ENCODE results near the gene CLDN2.

The CLDN2 gene

DNA sequence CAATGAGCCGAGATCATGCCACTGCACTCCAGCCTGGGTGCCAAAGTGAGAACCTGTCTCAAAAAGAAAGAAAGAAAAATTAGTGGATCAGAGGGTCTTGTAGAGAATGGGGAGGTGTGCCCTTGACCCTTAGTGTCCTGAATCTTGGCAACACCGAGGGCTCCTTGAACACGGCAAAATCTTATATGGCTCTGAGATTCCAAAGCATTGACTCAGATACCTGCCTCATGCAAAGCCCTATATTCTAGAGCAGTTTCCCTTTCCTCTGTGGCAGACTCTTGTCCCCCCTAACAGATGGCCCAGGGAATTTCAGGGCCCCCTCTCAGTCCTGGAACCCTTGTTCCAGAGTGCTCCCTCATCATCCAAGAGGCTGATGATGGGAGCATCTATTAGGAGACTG lies 6.8 kb downstream of the CLDN2 start:
- no peak for DNase-seq

DNA sequence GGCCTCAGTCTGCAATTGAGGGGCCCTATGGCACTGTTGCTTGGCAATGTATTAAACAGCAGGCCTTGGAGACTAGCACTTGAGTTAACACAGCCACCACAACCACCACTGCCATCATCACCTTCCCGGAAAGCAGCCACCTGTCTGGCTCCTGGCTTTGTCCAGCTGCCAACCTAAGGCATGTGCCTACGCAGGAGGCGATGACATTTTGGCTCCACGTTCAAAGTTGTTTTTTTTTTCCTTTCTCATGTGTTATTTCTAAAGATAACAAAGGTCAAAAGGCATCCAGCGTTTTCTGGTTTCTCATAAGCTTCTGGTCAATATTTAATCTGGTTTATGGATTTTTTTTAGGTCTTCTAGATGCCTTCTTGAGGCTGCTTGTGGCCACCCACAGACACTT lies 7.5 kb downstream of the CLDN2 start:
- no peak for DNase-seq

DNA sequence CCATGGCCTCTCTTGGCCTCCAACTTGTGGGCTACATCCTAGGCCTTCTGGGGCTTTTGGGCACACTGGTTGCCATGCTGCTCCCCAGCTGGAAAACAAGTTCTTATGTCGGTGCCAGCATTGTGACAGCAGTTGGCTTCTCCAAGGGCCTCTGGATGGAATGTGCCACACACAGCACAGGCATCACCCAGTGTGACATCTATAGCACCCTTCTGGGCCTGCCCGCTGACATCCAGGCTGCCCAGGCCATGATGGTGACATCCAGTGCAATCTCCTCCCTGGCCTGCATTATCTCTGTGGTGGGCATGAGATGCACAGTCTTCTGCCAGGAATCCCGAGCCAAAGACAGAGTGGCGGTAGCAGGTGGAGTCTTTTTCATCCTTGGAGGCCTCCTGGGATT lies 8.0 kb downstream of the CLDN2 start:
- DNase-seq: no peak

DNA sequence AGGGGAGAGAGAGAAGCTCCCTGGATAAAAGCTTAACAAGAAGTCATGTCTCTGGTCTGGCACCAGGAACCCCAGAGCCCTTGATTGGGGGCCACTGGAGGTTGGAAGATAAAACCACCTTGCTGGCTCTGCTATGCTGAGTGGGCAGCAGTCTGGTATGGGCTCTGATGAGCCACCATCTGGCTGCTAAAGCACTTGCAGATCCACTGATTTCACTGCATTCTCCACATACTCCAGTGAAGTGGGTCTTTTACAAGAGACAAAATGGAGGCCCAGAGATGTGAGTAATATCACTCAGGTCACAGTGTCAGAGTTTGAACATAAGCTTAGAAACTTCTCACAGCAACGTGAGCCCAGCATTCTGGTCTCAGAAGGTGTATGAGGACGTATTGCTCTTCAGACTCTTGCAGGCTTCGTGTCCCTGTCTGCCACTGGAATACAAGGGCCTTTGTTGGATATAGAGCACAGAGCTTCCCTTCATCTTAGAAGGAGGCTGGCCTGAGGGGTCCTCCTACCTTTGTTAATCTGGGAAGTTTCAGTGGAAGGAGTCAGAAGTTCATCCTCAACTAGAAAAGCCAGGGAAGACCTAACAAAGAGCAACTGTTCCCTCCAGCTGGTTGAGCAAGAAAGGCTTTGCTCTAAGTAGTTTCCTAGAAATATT lies 11.8 kb downstream of the CLDN2 start:
- DNase-seq: no peak

DNA sequence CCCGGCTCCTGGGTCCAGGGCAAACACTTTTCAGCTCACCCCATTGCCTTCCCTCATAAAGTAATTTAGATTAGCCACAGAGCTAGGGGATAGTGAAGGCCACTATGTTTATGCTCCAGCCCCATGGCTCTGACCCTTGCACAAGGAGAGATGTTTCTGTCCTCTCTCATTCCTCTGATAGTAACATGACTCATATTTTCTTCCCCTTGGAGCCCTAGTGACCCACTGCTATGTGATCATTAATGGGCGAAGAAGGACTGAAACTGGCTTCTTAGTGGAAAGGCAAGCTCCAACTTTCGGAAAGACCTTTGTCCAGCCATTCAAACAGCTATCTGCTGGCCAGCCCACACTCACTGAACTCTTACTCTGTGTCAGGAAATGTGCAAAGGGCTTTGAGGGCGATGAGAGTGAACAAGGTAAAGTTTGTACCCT lies 12.3 kb downstream of the CLDN2 start:
- DNase-seq: no peak

DNA sequence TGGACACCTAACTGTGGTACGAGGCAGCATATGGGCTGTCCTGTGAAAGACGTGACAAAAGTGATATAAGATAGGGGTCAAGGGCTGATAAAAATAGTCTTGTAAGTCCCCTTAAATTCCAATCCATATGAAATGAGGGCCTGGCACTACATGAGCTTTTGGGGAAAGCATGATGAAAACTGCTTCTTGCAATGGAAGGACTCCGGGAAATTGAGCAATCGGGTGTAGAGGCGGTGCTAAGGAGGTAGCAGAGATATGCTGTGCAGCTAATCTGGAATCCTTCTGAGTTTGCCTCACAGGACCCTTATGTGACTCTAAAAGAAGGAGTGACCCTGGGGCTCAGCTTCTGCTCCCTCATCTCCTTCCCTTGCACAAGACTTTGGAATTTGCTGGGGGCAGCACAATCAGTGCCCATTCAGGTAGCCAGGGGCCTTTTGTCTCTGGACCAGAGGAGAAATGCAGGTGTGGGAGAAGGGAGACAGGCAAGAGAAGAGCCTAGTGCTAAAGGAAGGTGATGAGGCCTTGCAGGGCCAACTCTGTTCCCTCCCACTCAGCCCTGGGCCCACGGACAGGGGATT lies 12.8 kb downstream of the CLDN2 start:
- DNase-seq: no peak

DNA sequence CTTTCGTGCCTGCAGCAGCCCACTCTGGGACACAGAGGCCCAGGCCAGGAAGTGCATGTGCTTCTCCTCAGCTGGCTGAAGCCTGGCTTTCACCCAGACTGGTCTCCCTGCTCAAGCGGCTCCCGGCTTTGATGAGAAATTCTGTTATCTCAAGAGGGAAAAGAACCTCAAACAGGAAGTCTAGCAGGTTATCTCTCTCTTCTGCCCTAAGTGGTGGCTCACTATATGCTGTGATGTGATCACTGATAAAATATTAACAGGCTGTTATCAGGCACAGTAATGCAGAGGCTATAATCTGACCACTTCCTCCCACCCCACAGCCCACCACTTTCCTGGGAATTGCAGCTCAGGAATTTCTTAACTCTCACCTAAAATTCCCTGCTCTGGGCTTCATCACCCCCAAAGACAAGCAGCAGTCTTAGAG lies 13.3 kb downstream of the CLDN2 start:
- no peak for DNase-seq

DNA sequence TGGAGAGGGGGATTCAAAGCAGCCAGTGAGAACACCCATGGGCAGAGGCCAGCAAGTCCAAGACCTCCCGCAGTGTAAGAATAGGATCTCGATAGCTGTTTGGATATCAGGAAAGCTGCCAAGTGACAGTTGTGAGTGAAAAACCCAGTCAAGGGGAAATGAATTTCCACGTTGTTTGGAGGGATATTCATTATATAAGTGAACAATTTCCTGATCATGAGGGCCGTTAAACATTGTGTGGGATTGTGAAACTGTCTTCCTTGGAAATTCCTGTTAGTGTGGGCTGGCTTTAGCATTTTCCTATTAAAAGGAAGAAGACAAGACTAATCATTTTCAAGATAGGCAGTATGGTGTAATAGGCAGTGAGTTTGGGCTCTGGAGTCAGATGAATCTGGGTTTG lies 15.0 kb downstream of the CLDN2 start:
- no peak for DNase-seq

DNA sequence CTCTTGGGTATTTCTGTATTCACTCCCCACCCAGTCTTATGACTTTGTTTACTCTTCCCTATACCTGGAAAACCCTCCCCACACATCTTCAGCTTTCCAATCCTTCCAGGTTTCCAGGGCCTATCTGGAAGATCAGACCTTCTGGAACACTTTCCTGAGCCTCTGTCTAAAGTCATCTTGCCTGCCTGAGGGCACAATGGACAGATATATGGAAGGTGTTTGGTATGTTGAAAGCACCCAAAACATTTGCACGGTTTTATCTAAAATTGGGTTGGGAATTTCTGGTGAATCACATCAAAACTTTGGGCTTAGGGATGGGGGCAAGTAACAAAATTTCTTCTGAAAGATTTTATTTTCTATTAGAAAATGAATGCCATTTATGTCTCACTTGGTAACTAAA lies 16.0 kb downstream of the CLDN2 start:
- DNase-seq: no peak

DNA sequence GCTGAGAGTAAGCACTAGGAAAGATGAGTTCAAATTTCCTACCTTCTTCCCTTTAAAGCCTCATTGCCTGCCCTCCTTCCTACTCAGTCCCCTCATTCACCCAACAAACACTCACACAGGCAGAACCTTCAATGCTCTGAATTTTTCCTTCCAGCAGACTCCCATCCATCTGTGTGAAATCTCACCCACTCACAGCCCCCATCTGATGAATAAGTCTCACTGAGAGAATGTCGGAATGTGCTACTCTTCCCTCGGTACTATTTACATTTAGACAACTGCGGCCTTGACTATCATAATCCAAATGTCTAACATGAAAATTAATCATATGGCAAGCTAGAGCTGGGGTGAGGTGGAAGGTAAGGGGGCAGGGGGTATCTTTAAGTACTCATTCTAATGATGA lies 19.4 kb downstream of the CLDN2 start:
- DNase-seq: no peak

DNA sequence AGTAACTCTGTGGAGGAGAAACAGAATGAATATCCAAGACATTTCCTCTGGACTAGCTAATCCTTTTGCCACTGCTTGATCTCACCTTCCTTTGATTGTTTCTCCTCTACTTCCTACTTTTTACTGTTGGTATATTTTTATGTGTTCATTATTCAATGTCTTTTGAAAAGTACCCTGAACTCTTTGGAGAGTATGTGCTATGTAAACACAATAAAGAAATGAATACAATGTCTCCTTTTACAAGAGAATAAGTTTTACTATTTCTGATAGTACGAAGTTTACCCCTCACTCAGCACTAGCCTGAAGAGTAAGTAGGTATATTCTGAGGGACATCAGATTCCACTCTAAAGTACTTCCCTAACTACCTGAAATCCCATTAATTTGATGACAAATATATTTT lies 19.9 kb downstream of the CLDN2 start:
- DNase-seq: no peak

DNA sequence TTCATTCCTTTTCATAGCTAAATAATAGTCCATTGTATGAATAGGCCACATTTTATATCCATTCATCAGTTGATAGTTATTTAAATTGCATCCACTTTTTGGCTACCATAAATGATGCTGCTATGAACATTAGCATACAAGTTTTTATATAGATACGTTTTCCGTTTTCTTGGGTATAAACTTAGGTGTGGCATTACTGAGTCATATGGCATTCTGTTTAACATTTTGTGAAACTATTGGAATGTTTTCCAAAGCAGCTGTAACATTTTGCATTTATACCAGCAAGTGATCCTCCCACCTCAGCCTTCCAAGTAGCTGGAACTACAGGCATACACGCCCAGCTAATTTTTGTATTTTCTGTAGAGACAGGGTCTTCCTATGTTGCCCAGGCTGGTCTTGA lies 26.3 kb downstream of the CLDN2 start:
- DNase-seq: no peak

DNA sequence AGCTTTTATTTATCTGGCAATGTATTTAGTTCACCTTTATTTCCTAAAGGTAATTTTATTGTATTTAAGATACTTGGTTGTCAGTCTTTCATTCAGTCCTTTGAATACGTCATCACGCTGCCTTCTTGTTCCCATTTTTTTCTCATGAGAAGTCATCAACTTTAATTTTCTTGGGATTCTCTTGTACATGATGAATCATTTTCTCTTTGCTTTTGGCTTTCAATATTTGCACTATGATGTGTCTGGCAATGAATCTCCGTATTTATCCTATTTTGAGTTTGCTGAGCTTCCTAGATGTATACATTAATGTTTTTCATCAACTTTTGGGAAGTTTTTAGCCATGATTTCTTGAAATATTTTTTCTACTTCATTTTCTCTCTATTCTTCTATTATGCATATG lies 28.4 kb downstream of the CLDN2 start:
- no peak for DNase-seq

DNA sequence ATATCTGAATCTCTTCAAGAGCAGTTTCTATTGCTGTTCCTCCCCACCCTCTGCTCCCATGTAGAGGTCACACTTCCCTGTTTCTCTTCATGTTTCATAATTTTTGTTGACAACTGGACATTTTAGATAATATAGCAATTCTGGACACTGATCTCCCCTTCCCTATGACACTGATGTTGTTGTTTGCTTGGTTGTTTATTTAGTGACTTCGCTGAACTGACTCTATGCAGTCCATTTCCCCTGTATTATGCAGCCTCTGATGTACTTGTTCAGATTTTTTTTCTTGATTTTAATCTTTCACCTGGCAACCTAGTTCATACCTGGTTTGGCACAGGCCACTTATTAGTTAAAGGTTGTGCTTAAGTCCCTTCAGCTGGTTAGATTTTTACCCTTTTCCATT lies 29.2 kb downstream of the CLDN2 start:
- no peak for DNase-seq

DNA sequence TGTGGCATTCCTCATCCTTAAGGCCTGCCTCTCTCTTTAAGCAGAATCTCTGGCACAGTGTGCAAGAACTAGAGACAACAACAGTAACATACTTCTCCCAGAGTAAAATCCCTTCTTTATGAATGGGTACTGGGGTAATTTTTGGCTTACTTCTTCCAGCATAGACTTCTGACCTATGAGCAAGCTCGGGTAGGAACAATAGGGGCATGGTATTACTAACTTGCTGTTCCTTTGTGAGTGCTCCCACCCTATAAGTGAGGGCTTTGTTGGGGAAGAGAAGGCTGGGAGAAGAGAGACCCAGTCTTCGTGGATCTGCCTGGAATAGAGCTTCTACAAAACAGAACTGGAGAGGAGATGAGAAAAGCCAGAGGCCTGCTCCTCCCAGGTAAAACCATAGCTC lies 30.2 kb downstream of the CLDN2 start:
- DNase-seq: no peak

DNA sequence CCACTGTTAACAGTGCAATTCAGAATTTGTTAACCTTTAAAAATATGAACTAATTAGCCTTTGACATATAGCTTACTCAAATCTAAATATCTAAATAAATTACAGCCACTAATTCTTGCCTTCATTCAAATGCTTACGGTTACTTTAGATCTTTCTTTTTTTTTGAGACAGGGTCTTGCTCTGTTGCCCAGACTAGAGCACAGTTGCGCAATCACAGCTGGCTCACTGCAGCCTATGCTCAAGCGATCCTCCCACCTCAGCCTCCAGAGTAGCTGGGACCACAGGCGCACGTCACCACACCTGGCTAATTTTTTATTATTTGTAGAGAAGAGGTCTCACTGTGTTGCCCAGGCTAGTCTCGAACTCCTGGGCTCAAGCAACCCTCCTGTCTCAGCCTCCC lies 31.0 kb downstream of the CLDN2 start:
- DNase-seq: no peak

DNA sequence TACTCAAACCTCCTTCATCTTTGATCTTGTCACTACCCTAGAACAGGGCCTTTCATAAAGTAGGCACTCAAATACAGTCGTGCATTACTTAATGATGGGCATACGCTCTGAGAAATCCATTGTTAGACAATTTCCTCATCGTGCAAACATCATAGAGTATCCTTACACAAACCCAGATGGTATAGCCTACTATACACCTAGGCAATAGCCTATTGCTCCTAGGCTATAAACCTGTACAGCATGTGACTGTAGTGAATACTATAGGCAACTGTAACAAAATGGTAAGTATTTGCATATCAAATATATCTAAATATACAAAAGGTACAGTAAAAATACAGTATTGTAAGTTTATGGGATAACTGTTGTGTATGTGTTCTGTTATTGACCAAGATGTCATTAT lies 31.9 kb downstream of the CLDN2 start:
- DNase-seq: peak; percentile 11 to 40

DNA sequence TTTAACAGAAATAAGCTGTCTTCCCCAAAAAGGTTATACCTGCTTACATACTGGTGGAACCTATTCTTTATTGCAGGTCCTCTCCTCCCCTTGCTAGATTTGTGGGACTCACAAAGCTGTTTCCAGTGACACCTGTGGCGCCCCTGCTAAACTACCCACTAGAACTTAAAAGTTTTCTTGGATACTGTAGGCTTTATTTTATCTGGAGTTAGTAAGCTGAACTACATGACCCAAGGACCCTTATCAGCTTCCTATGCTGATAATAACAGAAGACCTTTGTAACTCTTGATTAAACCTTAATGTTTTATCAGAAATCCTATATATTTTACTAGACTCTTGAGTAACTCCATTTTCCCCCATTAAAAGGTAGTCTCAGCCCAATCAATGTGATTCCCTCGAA lies 32.3 kb downstream of the CLDN2 start:
- peak in 1 of 2 experiments; percentile 17 for DNase-seq

DNA sequence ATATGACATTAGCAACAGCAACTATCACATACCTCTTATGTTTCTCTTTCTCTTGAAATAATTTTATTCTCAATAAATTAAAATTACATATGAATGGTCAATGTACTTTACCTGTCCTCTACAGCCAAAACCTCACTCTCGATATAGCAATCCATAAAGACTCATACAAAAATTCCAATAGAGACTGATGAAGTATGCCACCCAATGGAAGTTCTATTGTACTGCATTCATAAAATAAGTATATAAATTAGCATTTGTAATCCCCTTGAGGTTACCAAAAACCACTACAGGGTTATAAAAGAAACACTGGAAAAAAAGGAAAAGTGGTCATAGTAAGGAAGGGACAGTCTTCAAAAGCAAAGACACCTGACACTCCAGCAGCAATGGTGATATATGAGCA lies 32.8 kb downstream of the CLDN2 start:
- peak in 1 of 2 experiments; percentile 12 for DNase-seq

DNA sequence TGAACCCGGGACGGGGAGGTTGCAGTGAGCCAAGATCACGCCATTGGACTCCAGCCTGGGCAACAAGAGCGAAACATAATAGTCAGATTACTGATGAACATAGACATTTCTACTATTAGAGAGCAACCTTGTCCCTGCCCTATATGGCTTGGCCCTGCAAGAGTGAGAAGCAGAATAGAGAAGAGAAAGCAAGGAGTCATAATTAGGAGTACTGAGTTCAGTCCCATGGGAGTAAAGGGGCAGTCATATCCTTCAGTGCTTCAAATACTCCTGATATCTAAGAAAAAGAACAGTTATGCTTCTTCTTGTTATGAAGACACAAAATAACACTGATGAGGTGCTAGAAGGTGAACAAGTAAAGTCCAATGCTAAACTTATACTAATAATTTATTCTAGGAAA lies 33.8 kb downstream of the CLDN2 start:
- DNase-seq: no peak

DNA sequence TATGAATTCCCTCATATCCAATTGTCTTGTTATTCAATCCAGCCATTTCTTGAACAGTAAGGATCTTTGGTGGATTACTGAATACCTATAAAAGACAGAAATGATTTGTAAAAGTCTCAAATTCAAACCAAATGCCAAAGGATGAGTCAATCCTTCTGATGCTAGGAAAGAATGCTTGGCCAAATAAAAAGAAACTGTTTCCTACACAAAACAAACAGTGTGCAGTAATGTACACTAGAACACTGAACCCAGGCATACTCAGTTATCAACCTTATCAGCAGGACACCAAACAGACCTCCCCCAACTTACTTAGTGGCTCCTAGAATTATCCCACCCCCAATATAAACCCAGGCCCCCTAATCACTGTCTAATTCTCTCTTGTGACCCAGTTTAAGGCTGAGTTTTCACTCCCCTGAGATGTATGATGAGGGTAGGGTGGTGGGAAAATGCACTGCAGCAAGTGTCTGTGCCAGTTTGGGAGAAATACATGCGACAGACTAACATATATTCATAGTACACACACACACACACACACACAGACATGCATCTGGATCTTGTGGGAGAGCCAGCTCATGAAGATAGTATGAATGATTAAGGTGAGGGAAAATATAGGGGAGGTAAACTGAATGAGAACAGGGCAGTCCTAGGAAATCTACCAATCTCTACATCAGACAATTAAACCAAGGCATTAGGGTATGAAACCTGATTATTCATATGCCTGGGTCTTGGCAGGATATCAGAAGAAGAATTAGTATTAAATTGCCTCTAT lies 35.0 kb downstream of the CLDN2 start:
- no peak for DNase-seq

DNA sequence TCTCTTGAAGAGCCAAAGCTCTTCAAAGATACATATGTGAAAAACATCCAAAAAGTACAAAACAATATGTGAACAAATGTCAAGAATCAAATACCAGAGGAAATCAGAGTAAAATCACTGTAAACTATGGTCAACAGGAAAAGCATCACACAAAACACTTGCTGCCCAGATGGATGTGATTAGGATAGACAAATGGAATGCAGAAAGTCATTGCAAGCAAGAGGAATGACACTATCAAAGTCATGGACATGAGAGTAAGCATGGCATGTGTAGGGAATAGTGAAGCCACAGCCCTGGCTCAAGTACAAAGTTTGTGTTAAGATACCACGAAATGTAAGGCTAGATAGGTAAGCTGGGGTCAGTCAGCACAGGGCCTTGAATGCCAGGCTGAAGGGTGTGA lies 37.7 kb downstream of the CLDN2 start:
- no peak for DNase-seq

DNA sequence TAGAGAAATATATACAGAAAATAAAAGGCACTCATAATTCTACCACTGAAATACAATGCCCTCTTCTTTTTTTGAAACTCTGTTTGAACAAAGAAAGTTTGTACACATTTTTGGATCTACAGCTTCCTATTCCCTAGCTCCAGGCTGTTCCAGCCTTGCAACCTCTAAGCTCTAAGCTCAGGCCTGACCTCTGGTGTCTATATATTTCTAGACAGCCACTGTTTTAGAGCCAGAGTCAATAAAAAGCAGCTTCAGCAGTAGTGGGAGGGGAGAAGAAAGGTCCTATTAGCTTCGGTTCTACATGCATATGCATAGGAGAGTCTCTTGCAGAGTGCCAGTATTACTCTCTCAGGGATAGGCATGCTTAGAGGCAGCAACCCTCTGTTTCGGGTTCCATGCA lies 39.7 kb downstream of the CLDN2 start:
- DNase-seq: peak; percentile 14 to 48

DNA sequence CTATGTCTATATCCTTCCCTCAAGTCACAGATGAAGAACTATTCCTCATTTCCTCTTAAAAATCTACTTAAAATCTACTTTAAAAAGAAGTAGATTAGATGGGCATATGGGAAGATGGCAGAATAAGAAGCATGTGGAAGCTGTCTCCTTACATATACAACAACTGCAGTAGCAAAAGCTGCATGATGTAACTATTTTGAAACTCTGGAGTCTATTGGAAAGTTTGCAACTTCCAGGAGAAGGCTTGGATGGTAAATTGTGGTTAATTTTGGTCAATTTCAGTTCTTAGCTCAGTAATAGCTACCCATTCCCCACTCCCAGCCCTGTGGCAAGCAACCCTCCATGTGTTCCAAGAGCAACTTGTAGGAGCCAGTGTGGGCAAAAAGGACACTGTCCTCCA lies 42.9 kb downstream of the CLDN2 start:
- DNase-seq: no peak

DNA sequence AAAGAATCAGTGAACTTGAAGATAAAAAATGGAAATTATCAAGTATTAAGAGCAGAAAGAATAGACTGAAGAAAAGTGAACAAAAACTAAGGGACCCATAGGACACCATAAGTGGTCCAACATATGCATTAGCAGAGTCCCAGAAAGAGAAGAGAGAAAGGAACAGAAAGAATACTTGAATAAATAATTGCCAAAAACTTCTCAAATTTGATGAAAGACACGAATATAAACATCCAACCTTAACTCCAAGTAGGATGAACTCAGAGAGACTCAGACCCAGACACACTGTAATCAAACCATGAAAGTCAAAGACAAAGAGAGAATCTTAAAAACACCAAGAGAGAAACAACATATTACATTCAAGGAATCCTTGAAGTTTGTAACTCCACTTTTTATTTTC lies 44.1 kb downstream of the CLDN2 start:
- no peak for DNase-seq
